HG03575 (cell line): ENCODE data around the gene ANKRD18B.
"Not testable (repeated sequence)": the region's sequence is repeated elsewhere in the genome, so short reads cannot be mapped to it uniquely, and the experiment has no call there.

Source experiments
- ATAC-seq: cut with Tn5 transposase; IDR thresholded peaks from one replicate; pipeline ENCODE4 v1.9.1; 2021; ENCODE audit not compliant: unreplicated experiment, insufficient number of reproducible peaks, low FRiP score; ENCODE audit errors: extremely low read depth

Gene ANKRD18B

DNA sequence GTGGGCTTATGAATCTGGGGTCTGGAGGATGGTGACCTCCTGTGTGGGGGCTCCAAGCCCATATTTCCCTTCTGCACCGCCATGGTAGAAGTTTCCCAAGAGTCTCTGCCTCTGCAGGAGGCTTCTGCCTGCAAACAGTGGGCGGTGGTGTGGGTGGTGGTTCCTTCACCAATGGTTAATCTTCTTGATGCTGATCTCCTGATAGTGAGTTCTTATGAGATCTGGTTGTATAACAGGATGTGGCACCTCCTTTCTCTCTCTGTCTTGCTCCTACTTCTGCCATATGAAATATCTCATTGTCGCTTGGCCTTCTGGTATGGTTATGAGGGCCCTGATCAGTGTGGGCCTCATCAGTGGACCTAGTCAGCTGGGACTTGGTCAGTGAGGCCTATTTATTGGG lies 73.3 kb downstream of the ANKRD18B start:
- ATAC-seq, result not testable (repeated sequence)

- ATAC-seq, result not testable (repeated sequence)
These were observed 74.8 kb downstream of the ANKRD18B start for GRCh38 chr9:33598796-33599379.

DNA sequence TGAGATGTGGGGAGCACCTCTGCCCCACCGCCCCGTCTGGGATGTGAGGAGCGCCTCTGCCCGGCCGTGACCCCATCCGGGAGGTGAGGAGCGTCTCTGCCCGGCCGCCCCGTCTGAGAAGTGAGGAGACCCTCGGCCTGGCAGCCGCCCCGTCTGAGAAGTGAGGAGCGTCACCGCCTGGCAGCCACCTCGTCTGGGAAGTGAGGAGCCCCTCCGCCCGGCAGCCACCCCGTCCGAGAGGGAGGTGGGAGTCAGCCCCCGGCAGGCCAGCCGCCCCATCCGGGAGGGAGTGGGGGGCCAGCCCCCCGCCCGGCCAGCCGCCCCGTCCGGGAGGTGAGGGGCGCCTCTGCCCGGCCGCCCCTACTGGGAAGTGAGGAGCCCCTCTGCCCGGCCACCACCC lies 76.9 kb downstream of the ANKRD18B start:
- ATAC-seq, result not testable (repeated sequence)

DNA sequence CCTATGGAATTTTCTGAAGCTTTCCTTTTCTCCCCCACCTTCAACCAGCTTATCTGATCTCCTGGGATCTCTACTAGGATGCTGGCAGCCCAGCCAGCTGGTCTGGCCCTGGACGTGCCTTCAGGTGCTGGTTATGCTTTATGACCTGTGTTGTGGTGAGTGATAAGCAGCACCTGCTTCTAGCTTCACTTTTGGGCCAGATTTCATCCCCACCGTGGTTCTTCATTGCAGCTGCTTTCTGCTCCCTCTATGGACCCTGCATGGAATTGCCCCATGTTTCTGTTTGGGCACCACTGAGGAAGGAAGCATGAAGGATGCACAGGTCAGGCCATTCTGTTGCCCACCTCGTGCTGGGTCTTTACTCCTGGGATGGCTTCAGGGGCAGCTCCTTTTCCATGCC lies 80.2 kb downstream of the ANKRD18B start:
- ATAC-seq, result not testable (repeated sequence)

DNA sequence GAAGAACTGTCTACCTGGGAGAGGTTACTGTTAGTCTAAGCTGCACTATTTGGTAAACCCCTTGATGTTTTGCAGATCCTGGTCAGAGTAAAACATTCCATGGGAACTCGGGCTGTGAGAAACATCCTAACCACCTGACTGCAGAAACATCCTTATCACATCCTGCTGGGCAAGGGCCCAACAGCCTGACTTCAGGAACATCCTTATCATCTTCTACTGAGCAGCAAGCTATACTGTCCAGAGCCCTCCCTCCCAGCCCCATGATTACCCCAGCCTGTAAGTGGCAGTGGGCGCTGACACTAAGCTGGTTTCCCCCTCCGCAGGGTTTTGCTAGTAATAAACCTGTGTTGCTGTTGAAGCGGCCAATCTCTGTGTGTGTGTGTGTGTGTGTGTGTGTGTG lies 80.9 kb downstream of the ANKRD18B start:
- ATAC-seq, result not testable (repeated sequence)

DNA sequence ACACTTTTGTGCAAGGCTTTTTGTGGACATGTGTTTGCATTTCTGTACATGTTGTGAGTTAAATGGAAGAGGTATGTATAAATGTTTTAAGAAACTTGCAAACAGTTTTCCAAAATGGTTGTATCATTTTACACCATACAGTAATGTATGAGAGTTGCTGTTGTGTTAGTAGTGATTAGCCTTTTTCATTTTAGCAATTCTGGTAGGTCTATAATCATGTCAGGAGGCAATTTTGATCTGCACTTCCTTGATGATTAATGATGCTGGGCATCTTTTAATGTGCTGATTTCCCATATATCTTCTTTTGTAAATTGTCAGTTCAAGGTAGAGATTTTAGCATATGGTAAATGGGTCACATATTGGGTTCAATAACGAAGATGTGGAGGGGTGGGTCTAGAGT lies 87.3 kb downstream of the ANKRD18B start:
- no peak for ATAC-seq

- not testable (repeated sequence) for ATAC-seq
These were observed 88.4 kb downstream of the ANKRD18B start for GRCh38 chr9:33612410-33612809.

DNA sequence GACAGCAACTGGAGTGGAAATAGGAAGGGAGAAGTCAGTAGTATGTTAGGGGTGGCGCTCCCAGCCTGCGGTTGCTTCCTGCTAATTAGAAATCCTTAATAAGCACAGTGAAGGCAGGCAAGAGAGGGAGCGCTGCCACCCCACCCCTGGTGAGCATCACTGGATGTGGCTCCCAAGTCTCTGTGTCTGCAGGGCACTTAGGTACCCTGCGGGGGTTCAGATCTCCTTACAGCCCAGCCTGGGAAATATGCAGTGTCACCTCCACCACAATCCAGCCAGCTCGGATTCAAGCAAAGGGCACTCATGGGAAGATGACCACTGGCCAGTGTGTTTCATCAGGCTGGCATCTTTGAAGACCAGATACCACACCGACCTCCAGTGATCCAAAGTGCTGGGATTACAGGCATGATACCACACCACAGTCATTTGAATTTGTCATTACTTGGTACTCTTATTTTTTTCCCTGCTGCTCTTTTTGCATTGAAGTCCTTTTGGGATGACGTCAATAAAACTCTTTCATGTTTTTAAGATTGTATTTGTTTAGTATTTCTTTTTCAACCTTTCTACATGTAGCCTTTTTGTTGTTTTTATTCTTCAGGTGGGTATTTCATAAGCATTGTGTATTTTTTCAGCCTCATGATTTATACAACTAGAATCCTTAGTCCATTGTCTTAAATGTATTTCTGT lies 90.1 kb downstream of the ANKRD18B start:
- ATAC-seq, result no peak

GRCh38 chr9:33618370-33618769 lies 94.3 kb downstream of the ANKRD18B start:
- ATAC-seq, result not testable (repeated sequence)

- ATAC-seq, result no peak
These were observed 95.8 kb downstream of the ANKRD18B start for GRCh38 chr9:33619666-33620404.

DNA sequence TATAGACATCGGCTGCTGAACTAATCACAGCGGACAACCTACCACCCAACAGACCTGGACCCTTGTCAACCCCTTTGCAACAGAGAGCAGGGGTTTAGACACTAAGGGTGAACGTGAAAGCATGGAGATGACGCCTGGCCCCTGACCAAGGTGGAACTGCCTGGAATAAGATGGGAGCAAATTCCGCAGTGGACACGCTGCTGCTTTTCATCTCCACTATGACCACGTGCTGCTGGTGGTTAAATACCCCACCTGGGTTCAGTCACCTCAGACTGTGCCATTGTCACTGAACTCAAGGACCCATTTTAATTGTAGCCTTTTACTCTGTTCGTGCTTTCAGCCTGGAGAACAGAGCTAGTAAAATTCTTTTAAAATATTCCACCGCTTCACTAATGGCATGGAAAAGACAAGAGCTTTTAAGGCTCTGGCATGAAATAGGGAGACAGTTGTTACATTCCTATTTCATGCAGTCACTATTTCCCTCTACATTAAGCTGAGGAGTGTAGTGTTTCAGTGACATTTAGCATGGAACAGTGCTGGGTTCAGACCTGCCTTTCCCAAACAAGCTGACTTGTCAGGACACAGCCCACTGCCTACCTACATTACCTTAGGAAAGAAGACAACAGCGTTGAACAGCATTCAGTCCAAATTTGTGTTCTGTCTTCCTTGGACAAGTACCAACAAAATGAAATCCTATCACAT lies 96.8 kb downstream of the ANKRD18B start:
- no peak for ATAC-seq
